Measurements from ENCODE around the gene MRPS23. TPM values are rescaled to one million over a fixed set of nuclear protein-coding genes. Genes with fewer than 3 reads are reported as not detected.

MRPS23 gene
- total and polyA plus RNA-seq, 2 of the 4 experiments (the other 2 are of a cell fraction): 23.5 to 37.3 TPM

- BruUV-seq (replicated peaks): no TSS peak
- intact Hi-C loops (cut with micrococcal nuclease): no loop called here
- H4K8ac ChIP-seq (ENCODE audit: low read depth in 2 of 2, low read length in 2 of 2): peak overlapping the region; percentile 13 to 34; a peak in 1 of 4 replicates
- peak overlapping the region; percentile 8 for H2AK5ac ChIP-seq (ENCODE audit: low read depth, low read length)
- no peak overlapping the region for H2AK9ac ChIP-seq (replicated peaks; ENCODE audit: low read depth, low read length, poor library complexity)
- peak overlapping the region; percentile 42; the same call in 1 of the 2 replicates for H2BK20ac ChIP-seq (ENCODE audit: low read depth, low read length)
- no peak overlapping the region for H3K18ac ChIP-seq (ENCODE audit: low read depth, low read length)
- H3K56ac ChIP-seq (ENCODE audit: extremely low read depth, insufficient read depth, low read length): no peak overlapping the region
- ATAC-seq (ENCODE audit: low read depth): no peak
- H3K23ac ChIP-seq (ENCODE audit: low read depth, low read length): no peak overlapping the region
- H3K79me1 ChIP-seq (ENCODE audit: low read depth in 1 of 2, low read length in 2 of 2): peaks cover 0 to 10% of the 10 kb centered on the region in 2 experiments; a peak in 1 of 4 replicates
- H4K20me1 ChIP-seq (ENCODE audit: insufficient read depth, low read length): no peaks in the 10 kb centered on the region
- no peak for DNase-seq
- no peak for TF ChIP-seq USF2 (IDR thresholded peaks at IDR 0.05; ENCODE audit: low read depth, low read length)
- TF ChIP-seq MXI1 (IDR thresholded peaks at IDR 0.05; ENCODE audit: borderline replicate concordance, low read depth, low read length): no peak
- no peak for TF ChIP-seq MAFK (IDR thresholded peaks at IDR 0.05; ENCODE audit: low read depth, low read length)
- TF ChIP-seq CEBPB (IDR thresholded peaks at IDR 0.05; ENCODE audit: low read depth, low read length): no peak
- TF ChIP-seq RCOR1 (IDR thresholded peaks at IDR 0.05; ENCODE audit: insufficient replicate concordance, low read length): no peak
- TF ChIP-seq FOS (IDR thresholded peaks at IDR 0.05; ENCODE audit: low read depth, low read length): no peak
- no peak for TF ChIP-seq MAZ (IDR thresholded peaks at IDR 0.05; ENCODE audit: borderline replicate concordance, low read depth, low read length)
- TF ChIP-seq RFX5 (IDR thresholded peaks at IDR 0.05; ENCODE audit: low read depth, low read length): no peak
- POLR2A ChIA-PET (ENCODE audit: unreplicated experiment): interaction anchor here (1.0 kb wide), 1 partner anchor 130 kb away, joined by 8 read pairs; no protein-coding TSS in a partner anchor
- H2BK5ac ChIP-seq (ENCODE audit: low read depth, low read length, poor library complexity, severe bottlenecking): no peak overlapping the region
- peaks cover 7% of the 10 kb centered on the region for H3K4me1 ChIP-seq (ENCODE audit: control insufficient read depth, insufficient read depth, low read length)
- H2BK15ac ChIP-seq (ENCODE audit: low read depth, low read length): no peak overlapping the region
- no CpG with 5 or more reads among the region's 6 CpGs for WGBS, 2 experiments (ENCODE audit: extremely low coverage in 2 of 2, insufficient read length in 1 of 2)
- dilution Hi-C loops (cut with HindIII; ENCODE audit: low sequenced_read_pairs, unreplicated experiment): loop anchor here (25.0 kb wide), 1 partner anchor 132 kb away; the partner anchor contains the start of gene VEZF1
- in situ Hi-C loops (cut with MboI; ENCODE audit: low sequenced_read_pairs): loop anchor here (5.0 to 25.0 kb wide), 3 partner anchors 142 to 482 kb away; partner anchors contain the start of gene TSPOAP1
- H2AFZ ChIP-seq (replicated peaks; ENCODE audit: low read length, poor library complexity): peak overlapping the region; percentile 44
- no peaks in the 10 kb centered on the region for H3K36me3 ChIP-seq (ENCODE audit: control insufficient read depth, insufficient read depth, low read length)
- no peaks in the 10 kb centered on the region for H3K9me3 ChIP-seq (ENCODE audit: control insufficient read depth, insufficient read depth, low read length)
- H3K27ac ChIP-seq (ENCODE audit: insufficient read depth, low read length): no peak overlapping the region
- no peak overlapping the region for H3K4me3 ChIP-seq (ENCODE audit: insufficient read depth, low read depth, low read length)
- no peaks in the 10 kb centered on the region for H3K27me3 ChIP-seq (ENCODE audit: control insufficient read depth, insufficient read depth, low read length)
- H3K4ac ChIP-seq (ENCODE audit: low read depth, low read length): no peak overlapping the region
- no peak overlapping the region for H3K14ac ChIP-seq (replicated peaks; ENCODE audit: low read depth, low read length)
- CTCF ChIA-PET: interaction anchor here (0.6 to 4.6 kb wide), 2 partner anchors 33 to 145 kb away, joined by 4 to 26 read pairs; no protein-coding TSS in a partner anchor
- H4K5ac ChIP-seq (ENCODE audit: low read depth, low read length): no peak overlapping the region
- peak overlapping the region; percentile 10; the same call in 1 of the 2 replicates for H3K9ac ChIP-seq (ENCODE audit: low read depth, low read length)
- H4K91ac ChIP-seq (ENCODE audit: insufficient read depth, low read depth, low read length): no peak overlapping the region; the same call in 1 of the 2 replicates
- no peaks in the 10 kb centered on the region for H3K9me1 ChIP-seq (ENCODE audit: insufficient read depth, low read length)
- no peak overlapping the region for H2BK120ac ChIP-seq (ENCODE audit: low read depth, low read length)
- H3K4me2 ChIP-seq (ENCODE audit: low read depth, low read length): no peak overlapping the region
Measured at GRCh38 chr17:57855391-57856035, 5.7 kb upstream of the MRPS23 start.

All from IMR-90 (cell line).